ENCODE measurements around the gene COMMD9.

COMMD9 gene

GRCh38 chr11:36317992-36318391 lies 28.8 kb upstream of the COMMD9 start:
- no peak for TF ChIP-seq CTCF (IDR thresholded peaks at IDR 0.05)
- Histone ChIP-seq H3K27ac (no peak overlapping the region), H3K4me3 (no peak overlapping the region)
- DNase-seq (ENCODE audit: low spot score) = no peak

- Histone ChIP-seq H3K4me3 (no peak overlapping the region), H3K27ac (no peak overlapping the region)
- no peak for DNase-seq (ENCODE audit: low spot score)
- no peak for TF ChIP-seq CTCF (IDR thresholded peaks at IDR 0.05)
Observed at GRCh38 chr11:36316049-36316448, 26.8 kb upstream of the COMMD9 start.

- no peak for DNase-seq (ENCODE audit: low spot score)
- Histone ChIP-seq H3K4me3 (no peak overlapping the region), H3K27ac (no peak overlapping the region)
- no peak for TF ChIP-seq CTCF (IDR thresholded peaks at IDR 0.05)
Observed at GRCh38 chr11:36314434-36314767, 25.2 kb upstream of the COMMD9 start.

GRCh38 chr11:36313750-36314433 lies 24.7 kb upstream of the COMMD9 start:
- Histone ChIP-seq H3K27ac (no peak overlapping the region), H3K4me3 (no peak overlapping the region)
- DNase-seq (ENCODE audit: low spot score) = no peak
- TF ChIP-seq CTCF (IDR thresholded peaks at IDR 0.05) = no peak

GRCh38 chr11:36312611-36313472 lies 23.6 kb upstream of the COMMD9 start:
- DNase-seq (ENCODE audit: low spot score) = no peak
- H3K27ac ChIP-seq = no peak overlapping the region
- H3K4me3 ChIP-seq = no peak overlapping the region
- TF ChIP-seq CTCF (IDR thresholded peaks at IDR 0.05) = no peak

- Histone ChIP-seq H3K27ac (no peak overlapping the region), H3K4me3 (no peak overlapping the region)
- TF ChIP-seq CTCF (IDR thresholded peaks at IDR 0.05) = no peak
- no peak for DNase-seq (ENCODE audit: low spot score)
Observed at GRCh38 chr11:36311926-36312595, 22.8 kb upstream of the COMMD9 start.
